ENCODE data around the gene UGT2B15.
"Not testable (repeated sequence)": the region's sequence is repeated elsewhere in the genome, so short reads cannot be mapped to it uniquely, and the experiment has no call there.

DNA sequence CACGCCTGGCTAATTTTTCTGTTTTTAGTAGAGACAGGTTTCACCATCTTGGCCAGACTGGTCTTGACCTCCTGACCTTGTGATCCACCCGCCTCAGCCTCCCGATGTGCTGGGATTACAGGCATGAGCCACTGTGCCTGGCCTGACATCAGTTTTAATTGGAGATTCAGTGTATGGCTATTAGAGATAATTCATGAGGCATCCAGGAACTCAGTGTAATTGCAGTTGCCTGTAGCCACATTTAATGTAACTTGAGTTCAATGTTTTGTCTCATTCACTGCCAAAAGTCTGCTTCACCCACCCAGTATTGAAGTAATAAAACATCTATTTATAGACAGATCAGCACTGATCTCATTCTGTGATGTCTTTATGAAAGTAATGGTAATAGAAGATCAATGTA lies 5.7 kb downstream of the UGT2B15 start:
- TF ChIP-seq, protein P1, sequence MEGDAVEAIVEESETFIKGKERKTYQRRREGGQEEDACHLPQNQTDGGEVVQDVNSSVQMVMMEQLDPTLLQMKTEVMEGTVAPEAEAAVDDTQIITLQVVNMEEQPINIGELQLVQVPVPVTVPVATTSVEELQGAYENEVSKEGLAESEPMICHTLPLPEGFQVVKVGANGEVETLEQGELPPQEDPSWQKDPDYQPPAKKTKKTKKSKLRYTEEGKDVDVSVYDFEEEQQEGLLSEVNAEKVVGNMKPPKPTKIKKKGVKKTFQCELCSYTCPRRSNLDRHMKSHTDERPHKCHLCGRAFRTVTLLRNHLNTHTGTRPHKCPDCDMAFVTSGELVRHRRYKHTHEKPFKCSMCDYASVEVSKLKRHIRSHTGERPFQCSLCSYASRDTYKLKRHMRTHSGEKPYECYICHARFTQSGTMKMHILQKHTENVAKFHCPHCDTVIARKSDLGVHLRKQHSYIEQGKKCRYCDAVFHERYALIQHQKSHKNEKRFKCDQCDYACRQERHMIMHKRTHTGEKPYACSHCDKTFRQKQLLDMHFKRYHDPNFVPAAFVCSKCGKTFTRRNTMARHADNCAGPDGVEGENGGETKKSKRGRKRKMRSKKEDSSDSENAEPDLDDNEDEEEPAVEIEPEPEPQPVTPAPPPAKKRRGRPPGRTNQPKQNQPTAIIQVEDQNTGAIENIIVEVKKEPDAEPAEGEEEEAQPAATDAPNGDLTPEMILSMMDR (IDR thresholded peaks at IDR 0.05) = not testable (repeated sequence)
- TF ChIP-seq POLR2A, POLR2AphosphoS5 (IDR thresholded peaks at IDR 0.05): not testable (repeated sequence)

Measured in breast epithelium (tissue), 3 donors.